ENCODE data around the gene GPANK1. TPM values are rescaled to one million over a fixed set of nuclear protein-coding genes. Genes with fewer than 3 reads are reported as not detected.

The GPANK1 gene
- total RNA-seq, 1 donor from 2014 or later: 21.0 TPM

DNA sequence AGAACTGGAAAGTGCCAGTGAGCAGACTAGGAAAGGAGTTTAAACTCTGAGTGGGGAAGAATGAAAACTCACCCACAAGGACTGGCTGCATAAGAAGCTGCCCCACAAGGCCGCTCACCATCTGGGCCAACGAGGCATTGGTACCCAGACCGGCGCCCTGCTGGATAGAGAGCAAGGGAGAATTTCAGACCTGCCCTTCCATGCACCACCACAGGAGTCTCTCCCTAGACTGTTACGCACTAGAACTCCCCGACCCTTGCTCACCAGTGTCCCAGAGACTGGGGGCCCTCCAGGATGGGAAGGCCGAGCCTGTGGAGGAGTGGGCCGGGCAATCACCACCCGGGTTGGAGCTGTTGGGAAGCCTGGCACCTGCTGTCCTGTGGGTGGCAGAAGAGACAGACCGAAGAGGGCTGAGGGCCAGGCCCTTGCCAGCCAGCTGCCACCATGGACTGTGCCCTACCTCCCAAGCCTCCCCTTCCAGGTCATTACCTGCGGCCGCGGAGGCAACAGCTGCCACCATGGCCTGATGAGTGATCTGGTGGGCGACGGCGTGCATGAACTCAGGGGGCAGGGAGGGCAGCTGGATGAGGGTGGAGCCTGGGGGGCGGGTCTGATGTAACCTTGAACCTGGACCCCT, 20.9 kb downstream of the GPANK1 start:
- H3K4me1 Mint-ChIP-seq: peaks cover 3% of the 10 kb centered on the region
- no peak overlapping the region for H3K4me3 Mint-ChIP-seq
- H3K27me3 ChIP-seq: no peaks in the 10 kb centered on the region
- H3K36me3 Mint-ChIP-seq: peaks cover 45% of the 10 kb centered on the region
- H3F3A ChIP-seq (ENCODE audit: low read depth): peaks cover 15% of the 10 kb centered on the region
- no peaks in the 10 kb centered on the region for H3K9me3 Mint-ChIP-seq
- H3K9ac ChIP-seq: no peak overlapping the region
- no peaks in the 10 kb centered on the region for H3K36me3 ChIP-seq
- H2AFZ ChIP-seq (replicated peaks): no peak overlapping the region
- H3K4me2 ChIP-seq: no peak overlapping the region
- H3K9me3 ChIP-seq (ENCODE audit: low read depth): no peaks in the 10 kb centered on the region
- no peaks in the 10 kb centered on the region for H3K27me3 Mint-ChIP-seq (ENCODE audit: insufficient read depth, low read depth)
- H4K20me1 ChIP-seq (ENCODE audit: low read depth): peaks cover 15% of the 10 kb centered on the region
- no peak overlapping the region for H3K27ac Mint-ChIP-seq
- no peaks in the 10 kb centered on the region for H3K4me1 ChIP-seq
- H3K79me2 ChIP-seq (ENCODE audit: low read depth): peaks cover 3% of the 10 kb centered on the region
- no peak for DNase-seq (ENCODE audit: low spot score)
- no peak overlapping the region for H3K27ac ChIP-seq
- H3K4me3 ChIP-seq: no peak overlapping the region
- no peak for TF ChIP-seq CTCF (IDR thresholded peaks at IDR 0.05)
- no peak for TF ChIP-seq EZH2phosphoT487 (IDR thresholded peaks at IDR 0.05)
- no peak for TF ChIP-seq EZH2 (IDR thresholded peaks at IDR 0.05)

- Histone ChIP-seq H3K9me3 (ENCODE audit: low read depth) (no peaks in the 10 kb centered on the region), H3K4me3 (no peak overlapping the region), H4K20me1 (ENCODE audit: low read depth) (peaks cover 15% of the 10 kb centered on the region), H3K4me2 (no peak overlapping the region), H3K27ac (no peak overlapping the region), H3K79me2 (ENCODE audit: low read depth) (no peaks in the 10 kb centered on the region), H3K4me1 (no peaks in the 10 kb centered on the region), H3K27me3 (no peaks in the 10 kb centered on the region), H3F3A (ENCODE audit: low read depth) (peaks cover 25% of the 10 kb centered on the region), H3K9ac (no peak overlapping the region), H3K36me3 (no peaks in the 10 kb centered on the region), H2AFZ (replicated peaks) (no peak overlapping the region)
- Mint-ChIP-seq H3K9me3 (no peaks in the 10 kb centered on the region), H3K36me3 (peaks cover 43% of the 10 kb centered on the region), H3K4me1 (no peaks in the 10 kb centered on the region), H3K27me3 (ENCODE audit: insufficient read depth, low read depth) (peaks cover under 1% of the 10 kb centered on the region), H3K27ac (no peak overlapping the region), H3K4me3 (no peak overlapping the region)
- DNase-seq (ENCODE audit: low spot score): no peak
- no peak for TF ChIP-seq EZH2 (IDR thresholded peaks at IDR 0.05)
Observed at GRCh38 chr6:31642798-31643570, 21.8 kb downstream of the GPANK1 start.

DNA sequence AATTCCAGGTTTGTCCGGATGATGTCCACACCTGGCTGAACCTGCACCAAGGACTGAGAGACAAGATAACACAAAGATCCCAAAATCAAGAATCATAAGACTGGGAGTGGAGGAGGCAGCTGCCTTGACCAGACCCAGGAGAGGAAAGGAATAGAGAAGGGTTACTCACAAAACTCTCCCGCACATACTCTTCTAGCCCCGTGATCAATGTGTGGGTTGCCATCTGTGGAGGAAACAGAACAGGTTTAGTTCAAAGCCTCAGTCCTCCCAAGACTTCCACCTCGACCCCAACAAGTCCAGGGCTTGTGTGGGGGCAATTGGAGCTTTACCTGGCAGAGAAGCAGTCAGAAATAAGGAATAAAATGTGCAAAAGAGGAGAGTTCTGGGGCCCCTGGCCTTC, 23.4 kb downstream of the GPANK1 start:
- Mint-ChIP-seq H3K9me3 (no peaks in the 10 kb centered on the region), H3K27ac (no peak overlapping the region), H3K4me1 (no peaks in the 10 kb centered on the region), H3K4me3 (no peak overlapping the region), H3K36me3 (peaks cover 43% of the 10 kb centered on the region), H3K27me3 (ENCODE audit: insufficient read depth, low read depth) (peaks cover 2% of the 10 kb centered on the region)
- Histone ChIP-seq H3K27me3 (no peaks in the 10 kb centered on the region), H3K9me3 (ENCODE audit: low read depth) (no peaks in the 10 kb centered on the region), H3K9ac (no peak overlapping the region), H3K4me2 (no peak overlapping the region), H3K79me2 (ENCODE audit: low read depth) (no peaks in the 10 kb centered on the region), H3K4me3 (no peak overlapping the region), H3K27ac (no peak overlapping the region), H3K4me1 (no peaks in the 10 kb centered on the region), H2AFZ (replicated peaks) (no peak overlapping the region), H3F3A (ENCODE audit: low read depth) (peaks cover 41% of the 10 kb centered on the region), H3K36me3 (no peaks in the 10 kb centered on the region), H4K20me1 (ENCODE audit: low read depth) (peaks cover 23% of the 10 kb centered on the region)
- no peak for TF ChIP-seq CTCF (IDR thresholded peaks at IDR 0.05)
- TF ChIP-seq EZH2 (IDR thresholded peaks at IDR 0.05): no peak
- no peak for TF ChIP-seq EZH2phosphoT487 (IDR thresholded peaks at IDR 0.05)
- no peak for DNase-seq (ENCODE audit: low spot score)

DNA sequence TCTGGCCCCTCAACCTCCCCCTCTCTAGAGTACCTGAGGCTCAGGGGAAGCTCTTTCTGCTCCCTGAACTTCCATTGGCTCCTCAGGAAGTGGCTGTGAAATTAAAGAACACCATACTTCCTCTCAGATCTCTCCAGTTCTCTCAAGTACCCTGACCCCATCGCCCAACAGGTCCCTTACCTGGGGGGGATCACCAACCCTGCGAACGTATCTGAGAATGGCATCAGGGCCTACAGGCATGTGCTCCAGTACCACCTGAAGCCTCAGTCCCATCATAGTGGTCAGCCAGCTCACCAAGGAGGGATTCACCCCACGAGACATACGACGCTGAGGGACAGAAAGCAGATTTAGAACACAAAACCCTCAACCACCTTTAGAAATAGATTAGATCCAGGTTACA, 24.2 kb downstream of the GPANK1 start:
- Histone ChIP-seq H3K4me2 (no peak overlapping the region), H3K4me1 (no peaks in the 10 kb centered on the region), H3K4me3 (no peak overlapping the region), H3K9me3 (ENCODE audit: low read depth) (no peaks in the 10 kb centered on the region), H3K27ac (no peak overlapping the region), H3K36me3 (no peaks in the 10 kb centered on the region), H3K27me3 (no peaks in the 10 kb centered on the region), H3K9ac (no peak overlapping the region), H3K79me2 (ENCODE audit: low read depth) (no peaks in the 10 kb centered on the region), H4K20me1 (ENCODE audit: low read depth) (peaks cover 29% of the 10 kb centered on the region), H3F3A (ENCODE audit: low read depth) (peaks cover 47% of the 10 kb centered on the region), H2AFZ (replicated peaks) (no peak overlapping the region)
- TF ChIP-seq CTCF (IDR thresholded peaks at IDR 0.05) (no peak), EZH2 (IDR thresholded peaks at IDR 0.05) (no peak)
- H3K27ac Mint-ChIP-seq: no peak overlapping the region
- H3K9me3 Mint-ChIP-seq: no peaks in the 10 kb centered on the region
- H3K27me3 Mint-ChIP-seq (ENCODE audit: insufficient read depth, low read depth): peaks cover 2% of the 10 kb centered on the region
- H3K36me3 Mint-ChIP-seq: peaks cover 45% of the 10 kb centered on the region
- H3K4me1 Mint-ChIP-seq: no peaks in the 10 kb centered on the region
- H3K4me3 Mint-ChIP-seq: no peak overlapping the region
- DNase-seq (ENCODE audit: low spot score): no peak

Data from neural progenitor cell (in vitro differentiated cells).